ACHN (cell line): Measurements from ENCODE around the gene NKX2-1.
"Not testable (repeated sequence)": the region's sequence is repeated elsewhere in the genome, so short reads cannot be mapped to it uniquely, and the experiment has no call there.

Experiments
- DNase-seq: peaks from one replicate; pipeline ENCODE4 v3.0.0-alpha.2; 2015
- in situ Hi-C: cut with HindIII; loops from 2 replicates; pipeline ENCODE4 v1.10.0; 2017; ENCODE audit warnings: low sequenced_read_pairs, low pct_ligation_motif_present, low pct_unique_long_range_greater_than_20kb

Gene NKX2-1

DNA sequence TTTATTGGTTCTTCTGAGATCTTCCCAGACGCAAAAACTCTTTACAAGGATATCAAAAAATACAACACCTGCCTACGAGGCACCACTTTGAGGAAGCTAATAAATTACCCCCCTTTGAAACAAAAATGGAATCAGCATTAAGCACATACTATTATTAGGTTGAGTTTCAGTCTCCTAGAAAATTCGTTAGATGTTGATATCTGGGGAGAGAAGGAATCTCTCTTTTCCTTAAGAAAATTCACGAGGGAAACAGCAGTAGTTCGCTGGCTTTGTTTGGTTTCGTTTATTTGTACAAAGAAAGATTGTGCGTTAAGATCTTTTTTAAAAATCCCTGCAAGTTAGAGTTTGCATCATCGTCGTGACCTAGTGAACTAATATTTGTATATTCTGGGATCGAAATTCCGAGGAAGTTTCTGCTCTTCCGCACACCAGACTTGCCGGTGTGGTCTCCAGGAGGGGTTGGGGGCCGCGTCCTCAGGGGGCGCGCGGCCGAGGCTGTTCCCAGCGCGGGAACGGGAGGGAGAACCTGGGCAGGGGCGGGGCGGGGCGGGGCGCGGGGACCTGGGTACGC is 12.1 kb downstream of the NKX2-1 start:
- DNase-seq, result no peak
- in situ Hi-C loops, result no loop called here

- in situ Hi-C loops, result no loop called here
- no peak for DNase-seq
These were observed 13.1 kb downstream of the NKX2-1 start for GRCh38 chr14:36506732-36507614.

DNA sequence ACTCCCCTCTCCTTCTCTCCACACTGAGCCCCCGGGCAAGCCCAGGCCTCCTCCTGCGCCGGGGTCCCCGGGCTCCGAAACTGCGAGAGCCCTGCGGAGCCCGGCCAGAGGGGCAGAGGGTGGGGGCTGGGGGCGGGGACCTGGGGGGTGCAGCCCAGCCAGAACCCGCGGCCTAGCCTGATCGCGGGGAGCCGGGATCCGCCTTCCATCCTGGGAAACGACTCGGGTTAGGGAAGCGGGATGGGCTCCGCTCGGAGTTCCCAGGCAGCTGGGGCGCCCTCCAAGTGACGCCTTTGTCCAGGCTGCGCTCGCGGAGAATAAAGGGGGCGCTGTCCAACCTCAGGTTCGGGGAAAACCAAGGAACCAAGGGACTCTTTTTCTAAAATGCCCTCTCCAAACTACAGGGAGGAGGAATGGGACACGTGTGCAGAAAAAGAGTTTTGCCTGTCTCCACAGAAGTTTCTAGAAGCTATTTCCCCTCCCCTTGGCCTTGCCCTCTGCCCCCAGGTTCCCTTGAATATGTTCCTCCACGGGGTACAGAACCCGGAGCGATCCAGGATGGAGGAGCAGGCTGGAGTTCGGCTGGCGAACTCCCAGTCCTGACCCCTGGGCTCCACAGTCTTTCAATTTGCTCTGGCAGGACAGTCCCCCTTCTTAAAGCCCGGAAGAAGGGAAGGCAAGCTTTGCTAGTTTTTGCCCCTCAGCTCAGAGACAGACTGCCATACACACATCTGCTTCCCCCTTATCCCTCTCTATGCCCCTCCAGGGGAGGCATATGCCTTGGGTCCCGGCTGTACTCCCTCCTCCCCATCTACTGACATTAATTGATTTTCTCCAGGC is 13.9 kb downstream of the NKX2-1 start:
- no peak for DNase-seq
- in situ Hi-C loops, result no loop called here

DNA sequence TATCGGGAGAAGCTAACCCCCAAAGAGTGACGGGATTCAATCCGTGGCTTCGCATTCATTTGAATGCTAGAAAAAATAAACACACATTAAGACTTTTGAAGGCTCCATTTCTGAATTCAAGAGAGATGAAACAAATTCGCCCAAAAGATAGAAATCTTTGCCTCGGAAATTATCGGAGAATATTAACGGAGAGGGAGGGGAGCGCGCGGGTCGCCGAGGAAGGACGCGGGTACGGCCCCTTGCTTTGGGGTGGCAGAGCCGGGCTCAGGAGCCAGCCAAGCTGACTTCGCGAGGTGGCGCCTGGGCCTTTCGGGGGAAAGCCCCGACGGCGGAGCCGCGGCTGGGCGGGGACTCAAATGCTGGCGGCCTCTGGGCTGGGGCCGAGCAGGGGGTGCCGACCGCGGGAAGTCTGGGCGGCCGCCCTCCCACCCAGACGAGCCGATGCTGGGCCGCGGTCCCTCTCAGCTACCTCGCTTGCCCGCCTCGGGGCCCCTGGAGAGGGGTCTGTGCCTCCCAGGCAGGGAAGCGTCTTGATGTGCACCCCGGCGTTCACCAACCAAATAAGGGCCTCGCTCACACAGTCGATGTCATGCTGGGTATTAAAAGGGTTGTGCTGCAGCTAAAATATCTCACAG is 14.7 kb downstream of the NKX2-1 start:
- no peak for DNase-seq
- in situ Hi-C loops, result no loop called here

- no peak for DNase-seq
- in situ Hi-C loops, result no loop called here
These were observed 15.3 kb downstream of the NKX2-1 start for GRCh38 chr14:36504771-36505175.

DNA sequence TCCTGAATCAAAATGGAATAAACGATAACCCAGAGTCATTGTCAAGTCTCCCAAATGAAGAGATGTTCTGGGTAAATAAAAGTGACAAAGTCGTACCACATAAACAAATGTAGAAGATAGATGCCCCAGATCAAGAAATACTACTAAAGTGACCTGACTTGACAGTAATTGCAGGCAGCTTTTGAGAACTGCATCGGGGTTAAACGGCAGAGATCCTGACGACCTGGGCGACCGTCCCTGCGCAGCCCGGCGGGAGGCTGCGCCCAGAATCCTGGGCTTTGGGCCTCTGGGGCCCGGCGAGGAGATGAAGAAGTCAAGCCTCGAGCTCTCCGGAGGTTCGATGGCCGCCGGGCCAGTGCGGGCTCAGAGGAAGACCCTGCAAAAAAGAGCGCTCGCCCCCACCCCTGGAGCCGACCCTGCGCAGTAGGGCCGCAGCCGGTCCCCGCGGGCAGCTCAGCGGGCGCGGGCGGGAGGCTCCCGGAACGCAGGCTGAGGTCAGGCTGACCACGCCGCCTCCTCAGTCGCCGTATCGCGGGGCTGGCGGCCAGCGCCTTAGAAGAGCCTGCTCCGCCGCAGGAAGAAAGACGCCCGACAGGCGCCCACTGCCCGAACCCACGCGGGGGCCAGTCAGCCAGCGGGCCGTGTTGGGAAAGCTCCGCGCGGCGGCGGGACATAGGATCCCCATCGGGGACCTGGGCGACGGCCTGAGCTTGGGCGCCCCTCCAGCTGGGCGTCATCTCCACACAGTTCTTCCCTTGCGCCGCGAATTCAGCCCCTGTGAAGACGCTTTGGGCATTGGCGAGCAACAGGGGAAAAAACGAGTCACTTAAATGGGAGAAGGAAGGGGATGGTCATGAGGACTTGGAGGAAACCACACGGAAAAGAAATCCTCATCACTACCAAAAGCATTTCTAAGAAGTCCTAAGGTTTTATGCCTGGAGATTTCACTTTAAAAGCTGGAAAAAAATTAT is 16.0 kb downstream of the NKX2-1 start:
- in situ Hi-C loops, result no loop called here
- DNase-seq, result no peak

DNA sequence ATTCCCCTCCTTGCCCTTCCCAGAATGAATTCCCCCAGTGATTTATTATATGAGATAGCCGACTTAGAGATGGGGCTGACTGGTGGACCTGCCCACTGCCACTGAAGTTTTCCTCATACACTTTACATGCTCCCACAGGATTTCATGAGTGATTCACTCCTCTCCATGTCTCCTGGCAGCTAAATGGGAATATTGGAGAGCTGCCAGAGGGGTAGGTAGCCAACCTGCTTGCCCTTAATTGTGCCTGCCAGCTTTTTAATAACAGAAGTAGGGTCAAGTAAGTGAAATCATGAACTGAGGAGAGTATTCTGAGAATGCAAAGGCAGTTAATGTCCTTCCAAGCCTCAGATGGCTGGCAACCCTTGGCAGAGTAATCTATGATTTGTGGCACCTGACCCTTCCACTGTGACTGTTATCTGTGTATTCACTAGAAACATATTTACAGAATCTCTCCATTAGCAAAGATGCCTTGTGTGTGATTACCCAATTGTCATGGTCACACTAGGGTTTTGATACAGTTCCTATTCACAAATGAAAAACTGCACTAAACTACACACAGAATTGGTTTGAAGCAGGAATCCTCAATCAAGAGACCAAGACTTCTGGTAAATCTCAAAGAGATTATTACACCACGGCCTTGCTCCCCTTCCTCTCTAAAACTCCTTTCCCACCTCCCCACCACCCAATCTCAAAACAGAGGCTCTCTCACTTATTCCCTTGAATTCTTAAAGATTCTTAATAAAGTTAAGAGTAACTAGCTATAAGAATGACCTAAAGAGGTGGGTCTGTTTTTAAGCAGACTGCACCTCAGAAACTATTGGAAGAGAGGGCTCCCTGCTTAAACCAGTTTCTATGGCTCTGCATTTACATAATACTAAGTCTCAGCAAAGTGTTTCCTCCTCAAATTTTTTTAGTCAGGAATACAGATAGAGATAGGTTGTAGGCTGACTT is 17.2 kb downstream of the NKX2-1 start:
- in situ Hi-C loops, result no loop called here

GRCh38 chr14:36498938-36499337 is 21.1 kb downstream of the NKX2-1 start:
- in situ Hi-C loops, result no loop called here
- DNase-seq, result no peak

More for the DNA sequence above, 17.2 kb downstream of the NKX2-1 start:
- DNase-seq, result no peak

- in situ Hi-C loops, result no loop called here
- DNase-seq, result no peak
These were observed 23.7 kb downstream of the NKX2-1 start for GRCh38 chr14:36496346-36496745.

- no peak for DNase-seq
- in situ Hi-C loops, result no loop called here
These were observed 24.4 kb downstream of the NKX2-1 start for GRCh38 chr14:36495666-36496065.

- in situ Hi-C loops, result no loop called here
- no peak for DNase-seq
These were observed 26.3 kb downstream of the NKX2-1 start for GRCh38 chr14:36493761-36494160.

GRCh38 chr14:36485773-36486172 is 34.3 kb downstream of the NKX2-1 start:
- in situ Hi-C loops, result no loop called here
- DNase-seq, result no peak

- DNase-seq, result no peak
- in situ Hi-C loops, result no loop called here
These were observed 40.7 kb downstream of the NKX2-1 start for GRCh38 chr14:36479344-36479743.

- in situ Hi-C loops, result no loop called here
- no peak for DNase-seq
These were observed 41.2 kb downstream of the NKX2-1 start for GRCh38 chr14:36478782-36479181.

DNA sequence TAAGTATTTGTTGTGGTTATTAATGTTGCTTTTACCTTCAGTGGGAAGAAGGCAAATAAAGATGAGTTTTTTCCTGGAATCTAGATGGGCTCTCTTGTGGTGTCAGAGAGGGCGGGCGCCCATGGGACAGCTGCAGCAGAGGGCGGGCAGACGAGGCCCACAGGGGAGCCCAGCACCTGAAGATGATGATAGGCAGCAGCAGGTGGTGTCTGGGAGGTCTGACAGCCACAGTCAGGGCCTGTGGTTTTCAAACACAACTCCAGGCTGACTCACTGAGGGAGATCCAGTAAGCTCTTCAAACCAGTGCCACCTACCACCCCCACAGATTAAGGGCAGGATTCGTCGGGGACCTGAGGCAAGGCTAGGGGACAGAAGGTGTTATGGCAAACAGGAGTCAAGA is 42.8 kb downstream of the NKX2-1 start:
- in situ Hi-C loops, result no loop called here
- no peak for DNase-seq

- DNase-seq, in situ Hi-C loops: not testable (repeated sequence)
These were observed 44.0 kb downstream of the NKX2-1 start for GRCh38 chr14:36476061-36476460.

- DNase-seq, result no peak
- in situ Hi-C loops, result no loop called here
These were observed 45.4 kb downstream of the NKX2-1 start for GRCh38 chr14:36474593-36474992.
